ENCODE results near the gene ZRSR2. TPM values are rescaled to one million over a fixed set of nuclear protein-coding genes. Genes with fewer than 3 reads are reported as not detected.

ZRSR2 gene
- total and polyA plus RNA-seq, 2 experiments from 2014 or later = 10.6 to 15.5 TPM

DNA sequence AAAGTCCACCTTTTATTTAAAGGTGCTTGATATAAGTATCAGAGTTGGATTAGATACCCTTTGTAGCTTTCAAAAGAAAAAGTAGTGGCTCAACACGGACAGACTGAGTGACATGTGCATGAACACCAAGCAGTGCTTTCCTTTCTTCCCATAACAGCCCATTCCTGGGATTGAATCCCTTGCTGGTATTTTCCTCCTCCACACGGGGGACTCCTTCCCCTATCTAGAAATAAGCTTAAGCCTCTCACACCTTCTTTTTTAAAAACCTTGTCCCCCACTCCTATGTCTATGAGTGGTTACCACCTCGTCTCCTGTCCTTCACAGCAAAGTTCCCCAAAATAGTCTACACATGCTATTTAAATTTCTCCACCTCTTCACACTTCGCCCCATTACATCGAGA, 59.3 kb downstream of the ZRSR2 start:
- H3K4me3 ChIP-seq = no peak overlapping the region
- peak; percentile 34 for TF ChIP-seq CTCF (IDR thresholded peaks at IDR 0.05; ENCODE audit: low read depth, low read length)
- peak; percentile 17 to 45 for DNase-seq (ENCODE audit: low read depth in 1 of 2, low spot score in 1 of 2)
- H3K36me3 ChIP-seq = peaks cover 12% of the 10 kb centered on the region
- H3K4me1 ChIP-seq (ENCODE audit: low read depth) = peaks cover 45% of the 10 kb centered on the region
- H3K9me3 ChIP-seq (ENCODE audit: low read depth) = no peaks in the 10 kb centered on the region
- H3K27me3 ChIP-seq = no peaks in the 10 kb centered on the region
- peak overlapping the region; percentile 81 for H3K27ac ChIP-seq

- peak overlapping the region; percentile 82 for H3K4me3 ChIP-seq
- peak in 1 of 2 donors; percentile 4 for DNase-seq (ENCODE audit: low read depth in 1 of 2, low spot score in 1 of 2)
- peaks cover 22% of the 10 kb centered on the region for H3K4me1 ChIP-seq (ENCODE audit: low read depth)
- peaks cover 6% of the 10 kb centered on the region for H3K36me3 ChIP-seq
- TF ChIP-seq CTCF (IDR thresholded peaks at IDR 0.05; ENCODE audit: low read depth, low read length) = no peak
- peak overlapping the region; percentile 89 for H3K27ac ChIP-seq
- no peaks in the 10 kb centered on the region for H3K9me3 ChIP-seq (ENCODE audit: low read depth)
- H3K27me3 ChIP-seq = no peaks in the 10 kb centered on the region
Observed at GRCh38 chrX:15853586-15854079, 63.3 kb downstream of the ZRSR2 start.

DNA sequence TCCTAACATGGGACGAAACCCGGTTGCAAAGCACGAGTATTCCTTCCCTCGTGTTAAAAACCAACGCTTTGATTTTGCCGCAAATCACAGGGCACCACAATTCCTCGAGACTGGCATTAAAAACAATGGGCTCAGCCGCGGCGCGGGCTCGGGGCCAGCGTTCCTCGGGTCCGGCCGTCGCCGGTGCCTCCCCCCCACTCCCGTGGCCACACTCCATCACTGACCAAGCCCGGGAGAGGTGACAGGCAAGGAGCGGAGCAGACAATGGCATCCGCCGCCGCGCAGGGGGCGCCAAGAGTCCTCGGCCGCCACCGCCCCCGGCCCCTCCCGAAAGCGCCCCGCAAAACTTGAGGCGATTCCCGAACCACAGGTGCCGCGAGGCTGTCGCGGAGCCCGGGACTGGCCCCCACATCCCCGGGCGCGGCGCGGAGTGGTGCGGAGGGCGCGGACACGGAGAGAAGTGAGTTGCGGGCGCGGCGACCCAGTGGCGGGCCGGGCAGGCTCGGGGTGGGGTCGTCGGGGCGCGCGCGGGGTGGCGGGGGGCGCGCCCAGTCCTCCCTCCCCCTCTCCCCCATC, 63.9 kb downstream of the ZRSR2 start:
- Histone ChIP-seq H3K27ac (peak overlapping the region; percentile 89), H3K36me3 (peaks cover 6% of the 10 kb centered on the region), H3K4me1 (ENCODE audit: low read depth) (peaks cover 17% of the 10 kb centered on the region), H3K4me3 (peak overlapping the region; percentile 82), H3K9me3 (ENCODE audit: low read depth) (no peaks in the 10 kb centered on the region), H3K27me3 (no peaks in the 10 kb centered on the region)
- DNase-seq (ENCODE audit: low read depth in 1 of 2, low spot score in 1 of 2) = peak; percentile 9 to 87
- peak; percentile 5 for TF ChIP-seq CTCF (IDR thresholded peaks at IDR 0.05; ENCODE audit: low read depth, low read length)

GRCh38 chrX:15854712-15855567, 64.7 kb downstream of the ZRSR2 start, which contains the start of gene AP1S2:
AP1S2 (minus strand) TSS chrX:15854813; CDS start chrX:15852524, 2,289 bp downstream.
- H3K27ac ChIP-seq = peak within 1 kb of the TSS; percentile 89
- peak; percentile 95 to 99 for DNase-seq (ENCODE audit: low read depth in 1 of 2, low spot score in 1 of 2)
- peaks cover 6% of the 10 kb centered on the region for H3K36me3 ChIP-seq
- H3K27me3 ChIP-seq = no peaks in the 10 kb centered on the region
- H3K4me3 ChIP-seq = peak within 1 kb of the TSS; percentile 82
- no peaks in the 10 kb centered on the region for H3K9me3 ChIP-seq (ENCODE audit: low read depth)
- H3K4me1 ChIP-seq (ENCODE audit: low read depth) = peaks cover 10% of the 10 kb centered on the region
- TF ChIP-seq CTCF (IDR thresholded peaks at IDR 0.05; ENCODE audit: low read depth, low read length) = no peak

- H3K9me3 ChIP-seq (ENCODE audit: low read depth) = no peaks in the 10 kb centered on the region
- H3K4me3 ChIP-seq = peak overlapping the region; percentile 82
- peaks cover 6% of the 10 kb centered on the region for H3K36me3 ChIP-seq
- peak overlapping the region; percentile 50 for H3K27ac ChIP-seq
- H3K27me3 ChIP-seq = no peaks in the 10 kb centered on the region
- peaks cover 10% of the 10 kb centered on the region for H3K4me1 ChIP-seq (ENCODE audit: low read depth)
- DNase-seq (ENCODE audit: low read depth in 1 of 2, low spot score in 1 of 2) = no peak
- TF ChIP-seq CTCF (IDR thresholded peaks at IDR 0.05; ENCODE audit: low read depth, low read length) = no peak
Observed at GRCh38 chrX:15855568-15856221, 65.4 kb downstream of the ZRSR2 start.

Data from cardiac muscle cell (in vitro differentiated cells and primary cell).